WTC11 (cell line): ENCODE measurements around the gene MRTFA.

ENCODE experiments used
- ATF1 ChIP-seq: sonication (generic); formaldehyde crosslinking; IDR thresholded peaks from 2 replicates; pipeline ENCODE4 v1.8.1; 2023; ENCODE audit warnings: mild to moderate bottlenecking, moderate library complexity, missing genetic modification reagents
- CTCF ChIP-seq: fragments of 200-600 bp; IDR thresholded peaks from 2 replicates; pipeline ENCODE4 v1.8.0; 2022; ENCODE audit warnings: antibody characterized with exemption
- ETV6 ChIP-seq: sonication (generic); formaldehyde crosslinking; IDR thresholded peaks from 2 replicates; pipeline ENCODE4 v1.8.1; 2022; ENCODE audit warnings: mild to moderate bottlenecking, missing genetic modification reagents
- JAZF1 ChIP-seq: fragments of 250-450 bp; sonication (Bioruptor Pico); IDR thresholded peaks from 2 replicates; pipeline ENCODE4 v1.9.0; 2021; ENCODE audit warnings: moderate library complexity, mild to moderate bottlenecking, inconsistent platforms
- JUN ChIP-seq: sonication (generic); formaldehyde crosslinking; IDR thresholded peaks from 2 replicates; pipeline ENCODE4 v1.8.0; 2023; ENCODE audit warnings: mild to moderate bottlenecking, missing genetic modification reagents
- TEAD1 ChIP-seq: sonication (generic); formaldehyde crosslinking; IDR thresholded peaks from 2 replicates; pipeline ENCODE4 v1.8.0; 2022; ENCODE audit warnings: mild to moderate bottlenecking, missing genetic modification reagents
- USF1 ChIP-seq: sonication (generic); formaldehyde crosslinking; IDR thresholded peaks from 2 replicates; pipeline ENCODE4 v1.8.0; 2022; ENCODE audit warnings: mild to moderate bottlenecking, missing genetic modification reagents
- ZBTB21 ChIP-seq: sonication (generic); formaldehyde crosslinking; IDR thresholded peaks from 2 replicates; pipeline ENCODE4 v1.8.1; 2023; ENCODE audit warnings: mild to moderate bottlenecking, missing genetic modification reagents, borderline replicate concordance
- ZNF121 ChIP-seq: sonication (generic); formaldehyde crosslinking; IDR thresholded peaks from 2 replicates; pipeline ENCODE4 v1.8.0; 2023; ENCODE audit warnings: missing genetic modification reagents
- ZNF138 ChIP-seq: sonication (generic); formaldehyde crosslinking; conservative IDR thresholded peaks from 2 replicates; pipeline ENCODE4 v1.8.1; 2022; ENCODE audit warnings: mild to moderate bottlenecking, moderate library complexity, missing genetic modification reagents
- ZNF317 ChIP-seq: sonication (generic); formaldehyde crosslinking; IDR thresholded peaks from 2 replicates; pipeline ENCODE4 v1.8.1; 2023; ENCODE audit warnings: low read depth, mild to moderate bottlenecking, moderate library complexity, missing genetic modification reagents, borderline replicate concordance
- TF ChIP-seq, protein P1 (sequence below): sonication (generic); formaldehyde crosslinking; IDR thresholded peaks from 2 replicates; pipeline ENCODE4 v1.8.0; 2022; ENCODE audit warnings: mild to moderate bottlenecking, missing genetic modification reagents

- no peak for TF ChIP-seq CTCF
- TF ChIP-seq USF1: no peak
- TF ChIP-seq ZNF138 (CRISPR knock-in tag): no peak
- no peak for TF ChIP-seq JUN (CRISPR knock-in tag)
- no peak for TF ChIP-seq ZNF121 (CRISPR knock-in tag)
- TF ChIP-seq JAZF1: no peak
- TF ChIP-seq, protein P1, sequence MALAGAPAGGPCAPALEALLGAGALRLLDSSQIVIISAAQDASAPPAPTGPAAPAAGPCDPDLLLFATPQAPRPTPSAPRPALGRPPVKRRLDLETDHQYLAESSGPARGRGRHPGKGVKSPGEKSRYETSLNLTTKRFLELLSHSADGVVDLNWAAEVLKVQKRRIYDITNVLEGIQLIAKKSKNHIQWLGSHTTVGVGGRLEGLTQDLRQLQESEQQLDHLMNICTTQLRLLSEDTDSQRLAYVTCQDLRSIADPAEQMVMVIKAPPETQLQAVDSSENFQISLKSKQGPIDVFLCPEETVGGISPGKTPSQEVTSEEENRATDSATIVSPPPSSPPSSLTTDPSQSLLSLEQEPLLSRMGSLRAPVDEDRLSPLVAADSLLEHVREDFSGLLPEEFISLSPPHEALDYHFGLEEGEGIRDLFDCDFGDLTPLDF: no peak
- TF ChIP-seq ATF1 (CRISPR knock-in tag): no peak
- no peak for TF ChIP-seq ETV6
- TF ChIP-seq ZBTB21 (CRISPR knock-in tag): no peak
- no peak for TF ChIP-seq ZNF317 (CRISPR knock-in tag)
- TF ChIP-seq TEAD1 (CRISPR knock-in tag): no peak
Observed at GRCh38 chr22:40511604-40512003, 124.9 kb downstream of the MRTFA start.
